GM12878 (cell line): ENCODE data around the gene DMD. TPM values are rescaled to one million over a fixed set of nuclear protein-coding genes. Genes with fewer than 3 reads are reported as not detected.

Experiments used
- ATAC-seq: fragments of 200-7000 bp; cut with Tn5 transposase; 3 replicates; pipeline ENCODE4 v1.9.1; 2020; ENCODE audit warnings: mild to moderate bottlenecking, moderate library complexity
- BruUV-seq: library from RNA; stranded (reverse); fragments of 400-500 nt; replicated peaks from 2 replicates; lab custom pipeline; 2021; lab: Mats Ljungman, UMichigan
- CTCF ChIA-PET: fragments of 300-600 bp; sonication (Branson Sonifier 250); formaldehyde crosslinking; extraction: SDS; loops from one replicate; lab custom pipeline; 2021; ENCODE audit warnings: inconsistent platforms; lab: Yijun Ruan, JAX
- POLR2A ChIA-PET: fragments of 350-600 bp; formaldehyde crosslinking; extraction: SDS; loops from one replicate; lab custom pipeline; 2021; ENCODE audit warnings: inconsistent platforms; lab: Charles Lee
- RAD21 ChIA-PET: fragments of 300-600 bp; sonication (Branson Sonifier 250); formaldehyde crosslinking; loops from one replicate; lab custom pipeline; 2023; ENCODE audit warnings: antibody characterized with exemption; ENCODE audit not compliant: unreplicated experiment; lab: Charles Lee
- SMC1A ChIA-PET: fragments of 300-600 bp; sonication (Branson Sonifier 250); formaldehyde crosslinking; loops from one replicate; lab custom pipeline; 2023; ENCODE audit not compliant: unreplicated experiment, uncharacterized antibody; lab: Charles Lee
- DNase-seq: peaks from one replicate; pipeline ENCODE4 v3.0.0-alpha.2; 2011; ENCODE audit warnings: low read depth, low spot score
- FAIRE-seq: peaks from 3 replicates; lab custom pipeline; 2011; peaks lifted over from hg19 to GRCh38; lab: Jason Lieb, UNC
- H2AFZ ChIP-seq: 2 replicates; pipeline ENCODE4 v1.6.0; 2011; ENCODE audit warnings: low read depth, low read length, control low read depth; ENCODE audit not compliant: control insufficient read depth
- H3K27ac ChIP-seq: 2 replicates; pipeline ENCODE4 v1.5.1; 2011; ENCODE audit warnings: control low read depth; ENCODE audit not compliant: control insufficient read depth, insufficient read depth
- H3K27me3 ChIP-seq, 2 experiments: replicated peaks in 1 of 2; 2 replicates each; pipeline versions ENCODE4 v1.6.0 to v1.6.1; 2011; ENCODE audit warnings: low read length in 1 of 2; ENCODE audit not compliant: control insufficient read depth in 2 of 2, insufficient read depth in 2 of 2
- H3K36me3 ChIP-seq, 2 experiments: 2 replicates each; pipeline ENCODE4 v1.5.1; 2011; ENCODE audit warnings: low read length in 1 of 2; ENCODE audit not compliant: control insufficient read depth in 2 of 2, insufficient read depth in 2 of 2
- H3K4me1 ChIP-seq: 2 replicates; pipeline ENCODE4 v1.6.1; 2011; ENCODE audit warnings: mild to moderate bottlenecking, low read length, moderate library complexity, mixed read lengths; ENCODE audit not compliant: control insufficient read depth, insufficient read depth
- H3K4me2 ChIP-seq: 2 replicates; pipeline ENCODE4 v1.6.0; 2011; ENCODE audit warnings: control low read depth; ENCODE audit not compliant: control insufficient read depth, insufficient read depth
- H3K4me3 ChIP-seq: fragments of 200-600 bp; sonication (generic); 2 replicates; pipeline ENCODE4 v1.5.1; 2016
- H3K79me2 ChIP-seq: 2 replicates; pipeline ENCODE4 v1.6.0; 2011; ENCODE audit warnings: low read length; ENCODE audit not compliant: control insufficient read depth, insufficient read depth
- H3K9ac ChIP-seq: 2 replicates; pipeline ENCODE4 v1.8.0; 2011; ENCODE audit warnings: low read length, control low read depth, mixed read lengths; ENCODE audit not compliant: control insufficient read depth, insufficient read depth
- H3K9me3 ChIP-seq: replicated peaks from 3 replicates; pipeline ENCODE4 v1.5.1; 2011; ENCODE audit warnings: mild to moderate bottlenecking, low read length; ENCODE audit not compliant: control insufficient read depth, insufficient read depth
- H4K20me1 ChIP-seq: 2 replicates; pipeline ENCODE4 v1.6.0; 2011; ENCODE audit not compliant: control insufficient read depth, insufficient read depth
- CREM ChIP-seq: IDR thresholded peaks from 2 replicates; pipeline ENCODE4 v1.6.1; 2014; ENCODE audit warnings: antibody characterized with exemption, low read depth
- EED ChIP-seq: sonication (generic); IDR thresholded peaks from 2 replicates; pipeline ENCODE4 v1.6.1; 2016; ENCODE audit warnings: antibody characterized with exemption, low read depth
- GABPA ChIP-seq: IDR thresholded peaks from 2 replicates; pipeline ENCODE4 v1.6.1; 2014; ENCODE audit warnings: antibody characterized with exemption, low read depth, mild to moderate bottlenecking, inconsistent platforms
- HDAC6 ChIP-seq: fragments of 200-600 bp; sonication (generic); IDR thresholded peaks from one replicate; pipeline ENCODE4 v1.8.0; 2017; ENCODE audit warnings: antibody characterized with exemption; ENCODE audit not compliant: unreplicated experiment
- KDM1A ChIP-seq: fragments of 200-600 bp; sonication (generic); IDR thresholded peaks from 2 replicates; pipeline ENCODE4 v1.6.1; 2016; ENCODE audit warnings: borderline replicate concordance
- MYC ChIP-seq: IDR thresholded peaks from 2 replicates; pipeline ENCODE4 v1.6.1; 2011; ENCODE audit warnings: mild to moderate bottlenecking, low read length, moderate library complexity, inconsistent platforms; ENCODE audit not compliant: insufficient read depth, insufficient replicate concordance, insufficient read length, severe bottlenecking
- YBX1 ChIP-seq: fragments of 450-650 bp; IDR thresholded peaks from 2 replicates; pipeline ENCODE4 v1.6.1; 2016; ENCODE audit warnings: antibody characterized with exemption
- ZNF217 ChIP-seq: fragments of 450-650 bp; IDR thresholded peaks from 2 replicates; pipeline ENCODE4 v1.6.1; 2017; ENCODE audit warnings: antibody characterized with exemption, mild to moderate bottlenecking
- ZNF384 ChIP-seq: IDR thresholded peaks from 2 replicates; pipeline ENCODE4 v1.6.1; 2012; ENCODE audit warnings: low read depth, mild to moderate bottlenecking, low read length, improper control_type of control experiment, borderline replicate concordance
- ZSCAN29 ChIP-seq: fragments of 450-650 bp; IDR thresholded peaks from 2 replicates; pipeline ENCODE4 v1.6.1; 2017; ENCODE audit warnings: mild to moderate bottlenecking, moderate library complexity
- WGBS: methylation state at CpG from one replicate; pipeline ENCODE4 v1.1.6; 2016; ENCODE audit warnings: low lambda C conversion rate; ENCODE audit not compliant: insufficient replicate concordance, insufficient coverage; ENCODE audit errors: missing lambda C conversion rate; 5-methylcytosine and 5-hydroxymethylcytosine counted together
- in situ Hi-C: fragments of 300-500 bp; cut with MboI; formaldehyde crosslinking; loops from 9 replicates; pipeline ENCODE4 v1.14.3; 2018; ENCODE audit warnings: mixed read lengths
- intact Hi-C: fragments of 100-400 bp; cut with micrococcal nuclease; formaldehyde crosslinking; loops from one replicate; pipeline ENCODE4 v1.14.2; 2022; ENCODE audit not compliant: unreplicated experiment
- polyA plus RNA-seq, 11 experiments: library from polyadenylated mRNA; depleted of rRNA in 4 of 11; unstranded in 6 of 11; stranded (reverse) in 5 of 11; fragments of >200 nt; fragmentation: Nextera tagmentation in 4 of 11; fragmentation: Illumina TruSeq in 1 of 11; extraction: Ambion mirVana in 4 of 11; extraction: Trizol in 1 of 11; gene quantifications; 1 replicate in 1 of 11; 2 replicates in 10 of 11; pipeline versions ENCODE4 v1.2.1 to v1.2.3, GENCODE V29; 2011 to 2016; ENCODE audit warnings: inconsistent platforms in 2 of 11, missing spikeins in 2 of 11, low read depth in 1 of 11
- total RNA-seq, 4 experiments: library from RNA; depleted of rRNA in 3 of 4; stranded (reverse); fragments of >200 nt in 3 of 4; fragmentation: Illumina TruSeq in 1 of 4; extraction: Trizol in 1 of 4; gene quantifications; 2 replicates each; pipeline versions ENCODE4 v1.2.1 to v1.2.3, GENCODE V29; 2013 to 2021
- TF ChIP-seq, protein P1 (sequence below): IDR thresholded peaks from 2 replicates; pipeline ENCODE4 v1.6.1; 2012; ENCODE audit warnings: low read depth, low read length, improper control_type of control experiment
- TF ChIP-seq, protein P2 (sequence below): fragments of 150-350 bp; IDR thresholded peaks from 2 replicates; pipeline ENCODE4 v1.6.1; 2014; ENCODE audit warnings: mild to moderate bottlenecking, low read depth, low read length
- TF ChIP-seq, protein P3 (sequence below): fragments of 450-650 bp; IDR thresholded peaks from 2 replicates; pipeline ENCODE4 v1.6.1; 2017; ENCODE audit warnings: mild to moderate bottlenecking, moderate library complexity

The DMD gene
- total and polyA plus RNA-seq, 10 of the 15 experiments (the other 5 are each of a cell fraction or from before 2014, with no cell fraction given), result 1.4 to 24.3 (median 4.3) TPM

DNA sequence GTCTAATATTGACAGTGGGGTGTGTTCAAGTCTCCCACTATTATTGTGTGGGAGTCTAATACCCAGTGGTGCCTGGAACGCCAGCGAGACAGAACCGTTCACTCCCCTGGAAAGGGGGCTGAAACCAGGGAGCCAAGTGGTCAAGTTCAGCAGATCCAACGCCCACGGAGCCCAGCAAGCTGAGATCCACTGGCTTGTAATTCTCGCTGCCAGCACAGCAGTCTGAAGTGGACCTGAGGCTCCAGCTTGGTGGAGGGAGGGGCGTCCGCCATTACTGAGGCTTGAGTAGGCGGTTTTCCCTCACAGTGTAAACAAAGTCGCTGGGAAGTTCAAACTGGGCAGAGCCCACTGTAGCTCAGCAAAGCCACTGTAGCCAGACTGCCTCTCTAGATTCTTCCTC is 407.3 kb downstream of the DMD start:
- Histone ChIP-seq H3K9ac (no peak overlapping the region), H3K4me3 (no peak overlapping the region), H3K4me2 (no peak overlapping the region), H3K36me3 (no peaks in the 10 kb centered on the region), H4K20me1 (no peaks in the 10 kb centered on the region), H3K27ac (no peak overlapping the region), H3K27me3 (no peaks in the 10 kb centered on the region), H3K4me1 (no peaks in the 10 kb centered on the region), H3K79me2 (no peaks in the 10 kb centered on the region), H2AFZ (no peak overlapping the region), H3K9me3 (no peaks in the 10 kb centered on the region)
- in situ Hi-C loops, result no loop called here
- DNase-seq (no peak), FAIRE-seq (no peak), ATAC-seq (no peak)
- ChIA-PET POLR2A (no interaction called here), CTCF (no interaction called here), RAD21 (no interaction called here), SMC1A (no interaction called here)
- WGBS, result 15% methylated on average over 10 of the region's 10 CpGs
- TF ChIP-seq KDM1A (no peak), ZNF217 (no peak)
- BruUV-seq, result no TSS peak
- intact Hi-C loops, result no loop called here

DNA sequence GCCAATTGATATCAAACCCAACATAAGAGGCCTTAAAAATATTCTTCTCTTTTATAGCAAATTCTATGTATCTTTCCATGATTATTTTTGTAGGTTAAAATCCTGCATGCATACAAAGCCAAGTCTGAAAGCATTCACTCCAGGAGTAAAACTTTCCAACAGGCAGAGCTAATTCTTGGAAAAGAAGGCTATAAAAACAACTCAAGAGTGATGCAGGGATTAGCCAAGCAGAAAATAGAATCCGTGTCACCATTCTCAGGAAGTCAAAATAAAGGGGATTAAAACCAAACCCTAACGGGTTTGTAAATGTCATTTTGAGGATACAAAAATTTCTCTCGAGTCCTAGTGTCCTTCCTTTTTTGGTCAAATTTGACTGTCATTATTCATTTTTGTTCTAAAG is 412.4 kb downstream of the DMD start:
- no peak overlapping the region for H3K9ac ChIP-seq
- TF ChIP-seq ZNF384 (no peak), MYC (no peak), HDAC6 (no peak), EED (no peak), GABPA (no peak), ZSCAN29 (no peak), CREM (no peak), YBX1 (no peak)
- TF ChIP-seq, protein P1, sequence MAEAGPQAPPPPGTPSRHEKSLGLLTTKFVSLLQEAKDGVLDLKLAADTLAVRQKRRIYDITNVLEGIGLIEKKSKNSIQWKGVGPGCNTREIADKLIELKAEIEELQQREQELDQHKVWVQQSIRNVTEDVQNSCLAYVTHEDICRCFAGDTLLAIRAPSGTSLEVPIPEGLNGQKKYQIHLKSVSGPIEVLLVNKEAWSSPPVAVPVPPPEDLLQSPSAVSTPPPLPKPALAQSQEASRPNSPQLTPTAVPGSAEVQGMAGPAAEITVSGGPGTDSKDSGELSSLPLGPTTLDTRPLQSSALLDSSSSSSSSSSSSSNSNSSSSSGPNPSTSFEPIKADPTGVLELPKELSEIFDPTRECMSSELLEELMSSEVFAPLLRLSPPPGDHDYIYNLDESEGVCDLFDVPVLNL, result no peak
- TF ChIP-seq, protein P2, sequence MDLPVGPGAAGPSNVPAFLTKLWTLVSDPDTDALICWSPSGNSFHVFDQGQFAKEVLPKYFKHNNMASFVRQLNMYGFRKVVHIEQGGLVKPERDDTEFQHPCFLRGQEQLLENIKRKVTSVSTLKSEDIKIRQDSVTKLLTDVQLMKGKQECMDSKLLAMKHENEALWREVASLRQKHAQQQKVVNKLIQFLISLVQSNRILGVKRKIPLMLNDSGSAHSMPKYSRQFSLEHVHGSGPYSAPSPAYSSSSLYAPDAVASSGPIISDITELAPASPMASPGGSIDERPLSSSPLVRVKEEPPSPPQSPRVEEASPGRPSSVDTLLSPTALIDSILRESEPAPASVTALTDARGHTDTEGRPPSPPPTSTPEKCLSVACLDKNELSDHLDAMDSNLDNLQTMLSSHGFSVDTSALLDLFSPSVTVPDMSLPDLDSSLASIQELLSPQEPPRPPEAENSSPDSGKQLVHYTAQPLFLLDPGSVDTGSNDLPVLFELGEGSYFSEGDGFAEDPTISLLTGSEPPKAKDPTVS, result no peak
- TF ChIP-seq, protein P3, sequence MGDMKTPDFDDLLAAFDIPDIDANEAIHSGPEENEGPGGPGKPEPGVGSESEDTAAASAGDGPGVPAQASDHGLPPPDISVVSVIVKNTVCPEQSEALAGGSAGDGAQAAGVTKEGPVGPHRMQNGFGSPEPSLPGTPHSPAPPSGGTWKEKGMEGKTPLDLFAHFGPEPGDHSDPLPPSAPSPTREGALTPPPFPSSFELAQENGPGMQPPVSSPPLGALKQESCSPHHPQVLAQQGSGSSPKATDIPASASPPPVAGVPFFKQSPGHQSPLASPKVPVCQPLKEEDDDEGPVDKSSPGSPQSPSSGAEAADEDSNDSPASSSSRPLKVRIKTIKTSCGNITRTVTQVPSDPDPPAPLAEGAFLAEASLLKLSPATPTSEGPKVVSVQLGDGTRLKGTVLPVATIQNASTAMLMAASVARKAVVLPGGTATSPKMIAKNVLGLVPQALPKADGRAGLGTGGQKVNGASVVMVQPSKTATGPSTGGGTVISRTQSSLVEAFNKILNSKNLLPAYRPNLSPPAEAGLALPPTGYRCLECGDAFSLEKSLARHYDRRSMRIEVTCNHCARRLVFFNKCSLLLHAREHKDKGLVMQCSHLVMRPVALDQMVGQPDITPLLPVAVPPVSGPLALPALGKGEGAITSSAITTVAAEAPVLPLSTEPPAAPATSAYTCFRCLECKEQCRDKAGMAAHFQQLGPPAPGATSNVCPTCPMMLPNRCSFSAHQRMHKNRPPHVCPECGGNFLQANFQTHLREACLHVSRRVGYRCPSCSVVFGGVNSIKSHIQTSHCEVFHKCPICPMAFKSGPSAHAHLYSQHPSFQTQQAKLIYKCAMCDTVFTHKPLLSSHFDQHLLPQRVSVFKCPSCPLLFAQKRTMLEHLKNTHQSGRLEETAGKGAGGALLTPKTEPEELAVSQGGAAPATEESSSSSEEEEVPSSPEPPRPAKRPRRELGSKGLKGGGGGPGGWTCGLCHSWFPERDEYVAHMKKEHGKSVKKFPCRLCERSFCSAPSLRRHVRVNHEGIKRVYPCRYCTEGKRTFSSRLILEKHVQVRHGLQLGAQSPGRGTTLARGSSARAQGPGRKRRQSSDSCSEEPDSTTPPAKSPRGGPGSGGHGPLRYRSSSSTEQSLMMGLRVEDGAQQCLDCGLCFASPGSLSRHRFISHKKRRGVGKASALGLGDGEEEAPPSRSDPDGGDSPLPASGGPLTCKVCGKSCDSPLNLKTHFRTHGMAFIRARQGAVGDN, result no peak
- TF ChIP-seq, all 136 proteins: peak for 0
- Histone ChIP-seq H3K9me3 (no peaks in the 10 kb centered on the region), H3K4me1 (no peaks in the 10 kb centered on the region), H3K27ac (no peak overlapping the region), H3K4me3 (no peak overlapping the region), H3K4me2 (no peak overlapping the region), H3K36me3 (no peaks in the 10 kb centered on the region), H2AFZ (no peak overlapping the region), H3K27me3 (no peaks in the 10 kb centered on the region), H4K20me1 (no peaks in the 10 kb centered on the region), H3K79me2 (no peaks in the 10 kb centered on the region)
- DNase-seq (no peak), FAIRE-seq (no peak), ATAC-seq (no peak)
- ChIA-PET POLR2A (no interaction called here), SMC1A (no interaction called here), RAD21 (no interaction called here), CTCF (no interaction called here)
- 21% methylated on average over 3 of the region's 3 CpGs for WGBS
- in situ Hi-C loops, result no loop called here
- intact Hi-C loops, result no loop called here
- BruUV-seq, result no TSS peak
